Left lung (tissue), 10 donors: ENCODE measurements around the gene HSP90AA1. TPM values are rescaled to one million over a fixed set of nuclear protein-coding genes. Genes with fewer than 3 reads are reported as not detected.

ENCODE experiments used
- ATAC-seq: fragments of 200-7000 bp; cut with Tn5 transposase; one replicate; pipeline ENCODE4 v1.9.1; 2020; ENCODE audit warnings: moderate library complexity
- DNase-seq, 4 donors: peaks; one replicate each; pipeline ENCODE4 v3.0.0-alpha.2; 2013 to 2020
- H3K27ac ChIP-seq, 2 donors: fragments of 200-600 bp; sonication (generic) in 1 of 2; one replicate each; pipeline versions ENCODE4 v1.5.0 to v1.8.0; 2020 to 2021
- H3K27me3 ChIP-seq, 2 donors: fragments of 200-600 bp; sonication (generic) in 1 of 2; one replicate each; pipeline versions ENCODE4 v1.5.0 to v1.8.0; 2020 to 2021
- H3K36me3 ChIP-seq, 2 donors: fragments of 200-600 bp; sonication (generic) in 1 of 2; one replicate each; pipeline versions ENCODE4 v1.5.0 to v1.8.0; 2020 to 2021
- H3K4me1 ChIP-seq, 2 donors: fragments of 200-600 bp; one replicate each; pipeline ENCODE4 v1.8.0; 2021
- H3K4me3 ChIP-seq, 2 donors: fragments of 200-600 bp; sonication (generic) in 1 of 2; one replicate each; pipeline versions ENCODE4 v1.5.0 to v1.8.0; 2020 to 2021; ENCODE audit warnings: mild to moderate bottlenecking in 1 of 2
- H3K9me3 ChIP-seq, 2 donors: fragments of 200-600 bp; sonication (generic) in 1 of 2; one replicate each; pipeline versions ENCODE4 v1.5.0 to v1.8.0; 2020 to 2021
- CTCF ChIP-seq, 2 donors: fragments of 200-600 bp; sonication (generic) in 1 of 2; IDR thresholded peaks; one replicate each; pipeline versions ENCODE4 v1.5.0 to v1.8.0; 2021; ENCODE audit warnings: antibody characterized with exemption in 2 of 2
- intact Hi-C, 2 donors: fragments of 100-400 bp; cut with DNase I; formaldehyde crosslinking; loops; one replicate each; pipeline versions ENCODE4 v1.11.2 to v1.14.2; 2022
- polyA plus RNA-seq, 6 donors: library from polyadenylated mRNA; unstranded; fragments of 120-200 nt; gene quantifications; one replicate each; pipeline ENCODE4 v1.2.1, GENCODE V29; 2013; ENCODE audit not compliant: insufficient read length in 6 of 6
- total RNA-seq, 2 donors: library from RNA; stranded (reverse); fragmentation: NEBNext Ultra II Directional; extraction: Animal tissue kit (Norgen Biotek cat#: 25700); gene quantifications; one replicate each; pipeline ENCODE4 v1.2.1, GENCODE V29; 2021
- donor health status: DM: no; HTN: yes; CAD: no.
- donor health status: DM: no; HTN: no; CAD: no.

HSP90AA1 gene
- total and polyA plus RNA-seq, 8 donors = 515 to 760 (median 630) TPM

- H3K9me3 ChIP-seq = no peaks in the 10 kb centered on the region
- ATAC-seq = no peak
- H3K36me3 ChIP-seq = no peaks in the 10 kb centered on the region
- no peaks in the 10 kb centered on the region for H3K27me3 ChIP-seq
- H3K4me1 ChIP-seq = peaks cover 0 to 10% of the 10 kb centered on the region in 2 donors
- H3K27ac ChIP-seq = no peak overlapping the region
- TF ChIP-seq CTCF (IDR thresholded peaks at IDR 0.05) = no peak
- no peak overlapping the region for H3K4me3 ChIP-seq
- intact Hi-C loops = no loop called here
- DNase-seq = no peak
These were observed 16.3 kb upstream of the HSP90AA1 start for GRCh38 chr14:102103062-102103695.

GRCh38 chr14:102097441-102098135, 10.7 kb upstream of the HSP90AA1 start:
- Histone ChIP-seq H3K4me1 (no peaks in the 10 kb centered on the region), H3K4me3 (no peak overlapping the region), H3K27ac (no peak overlapping the region), H3K27me3 (no peaks in the 10 kb centered on the region), H3K36me3 (no peaks in the 10 kb centered on the region), H3K9me3 (no peaks in the 10 kb centered on the region)
- ATAC-seq (no peak), DNase-seq (peak in 2 of 4 donors; percentile 22 to 74)
- TF ChIP-seq CTCF (IDR thresholded peaks at IDR 0.05) = no peak
- intact Hi-C loops = no loop called here

- Histone ChIP-seq H3K9me3 (no peaks in the 10 kb centered on the region), H3K4me3 (no peak overlapping the region), H3K4me1 (no peaks in the 10 kb centered on the region), H3K36me3 (no peaks in the 10 kb centered on the region), H3K27me3 (no peaks in the 10 kb centered on the region), H3K27ac (no peak overlapping the region)
- intact Hi-C loops = no loop called here
- peak; percentile 71 to 85 for TF ChIP-seq CTCF (IDR thresholded peaks at IDR 0.05)
- ATAC-seq (peak; percentile 97), DNase-seq (peak; percentile 78 to 91 (median 86))
These were observed 9.8 kb upstream of the HSP90AA1 start for GRCh38 chr14:102096569-102097188.

- TF ChIP-seq CTCF (IDR thresholded peaks at IDR 0.05) = no peak
- intact Hi-C loops = no loop called here
- H3K4me3 ChIP-seq = no peak overlapping the region
- DNase-seq = no peak
- H3K27ac ChIP-seq = no peak overlapping the region
- no peaks in the 10 kb centered on the region for H3K36me3 ChIP-seq
- H3K9me3 ChIP-seq = no peaks in the 10 kb centered on the region
- H3K27me3 ChIP-seq = no peaks in the 10 kb centered on the region
- ATAC-seq = peak; percentile 10
- H3K4me1 ChIP-seq = no peaks in the 10 kb centered on the region
These were observed 9.2 kb upstream of the HSP90AA1 start for GRCh38 chr14:102095871-102096568.
